Neural cell (in vitro differentiated cells): ENCODE results near the gene SAMD4A.

Experiments used
- EZH2 ChIP-seq: fragments of 200-600, 300-800 bp; shearing (Covaris generic), sonication (generic); IDR thresholded peaks from 2 replicates; pipeline ENCODE4 v1.6.1; 2014; ENCODE audit warnings: antibody characterized with exemption, low read length, borderline replicate concordance, mild to moderate bottlenecking; ENCODE audit not compliant: insufficient read depth, poor library complexity, severe bottlenecking
- MXI1 ChIP-seq: fragments of 450-650 bp; conservative IDR thresholded peaks from 2 replicates; pipeline ENCODE4 v1.6.1; 2014; ENCODE audit warnings: antibody characterized with exemption, mild to moderate bottlenecking; ENCODE audit not compliant: poor library complexity, severe bottlenecking
- POLR2AphosphoS5 ChIP-seq: IDR thresholded peaks from 2 replicates; pipeline ENCODE4 v1.6.1; 2012
- SMC3 ChIP-seq: fragments of 450-650 bp; conservative IDR thresholded peaks from 2 replicates; pipeline ENCODE4 v1.6.1; 2014; ENCODE audit warnings: antibody characterized with exemption, mild to moderate bottlenecking, moderate library complexity; ENCODE audit not compliant: poor library complexity
- TAF1 ChIP-seq: IDR thresholded peaks from 2 replicates; pipeline ENCODE4 v1.6.1; 2012; ENCODE audit warnings: low read depth
- TF ChIP-seq, protein P1 (sequence below): fragments of 450-650 bp; IDR thresholded peaks from 2 replicates; pipeline ENCODE4 v1.5.1; 2014; ENCODE audit warnings: antibody characterized with exemption, mild to moderate bottlenecking, moderate library complexity; ENCODE audit not compliant: poor library complexity, severe bottlenecking

DNA sequence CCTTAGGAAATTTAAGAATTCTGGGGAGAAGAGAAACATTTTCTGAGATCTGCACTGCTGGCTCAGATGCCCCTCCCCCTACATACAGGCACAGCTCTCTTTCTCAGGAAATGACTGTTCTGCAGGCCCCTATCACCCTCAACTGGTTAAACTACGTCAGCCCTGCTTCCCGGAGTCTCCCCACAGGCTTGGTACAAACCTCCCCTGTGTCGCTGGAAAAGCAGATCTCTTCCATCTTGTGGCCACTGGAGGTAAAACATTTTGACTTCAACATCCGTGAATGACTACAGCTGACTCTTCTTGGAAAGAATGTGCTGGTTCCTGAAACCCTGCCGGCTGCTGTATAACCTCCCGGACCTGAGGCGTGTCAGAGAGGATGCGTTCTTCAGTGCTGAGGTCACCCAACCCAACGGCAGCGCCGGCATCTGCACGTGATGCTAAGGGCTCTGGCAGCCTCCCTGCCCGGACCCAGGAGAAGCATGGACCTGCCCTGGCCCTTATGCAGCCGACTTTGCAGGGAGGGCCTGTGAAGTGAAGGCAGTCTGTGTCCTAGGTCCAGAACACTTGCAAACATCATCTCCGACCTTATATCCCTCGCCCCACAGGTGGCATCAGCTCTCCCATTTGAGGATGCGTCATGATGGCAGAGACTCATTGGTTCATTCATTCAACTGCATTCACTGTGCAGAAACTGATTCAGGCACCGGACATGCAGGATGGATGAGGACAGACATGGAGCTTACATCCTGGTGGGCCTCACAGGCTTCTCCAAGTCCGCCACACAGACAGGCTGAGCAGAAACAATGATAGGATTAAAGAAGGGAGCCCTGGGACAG lies 206.5 kb downstream of the SAMD4A start:
- TF ChIP-seq, protein P1, sequence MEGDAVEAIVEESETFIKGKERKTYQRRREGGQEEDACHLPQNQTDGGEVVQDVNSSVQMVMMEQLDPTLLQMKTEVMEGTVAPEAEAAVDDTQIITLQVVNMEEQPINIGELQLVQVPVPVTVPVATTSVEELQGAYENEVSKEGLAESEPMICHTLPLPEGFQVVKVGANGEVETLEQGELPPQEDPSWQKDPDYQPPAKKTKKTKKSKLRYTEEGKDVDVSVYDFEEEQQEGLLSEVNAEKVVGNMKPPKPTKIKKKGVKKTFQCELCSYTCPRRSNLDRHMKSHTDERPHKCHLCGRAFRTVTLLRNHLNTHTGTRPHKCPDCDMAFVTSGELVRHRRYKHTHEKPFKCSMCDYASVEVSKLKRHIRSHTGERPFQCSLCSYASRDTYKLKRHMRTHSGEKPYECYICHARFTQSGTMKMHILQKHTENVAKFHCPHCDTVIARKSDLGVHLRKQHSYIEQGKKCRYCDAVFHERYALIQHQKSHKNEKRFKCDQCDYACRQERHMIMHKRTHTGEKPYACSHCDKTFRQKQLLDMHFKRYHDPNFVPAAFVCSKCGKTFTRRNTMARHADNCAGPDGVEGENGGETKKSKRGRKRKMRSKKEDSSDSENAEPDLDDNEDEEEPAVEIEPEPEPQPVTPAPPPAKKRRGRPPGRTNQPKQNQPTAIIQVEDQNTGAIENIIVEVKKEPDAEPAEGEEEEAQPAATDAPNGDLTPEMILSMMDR, result peak; percentile 76
- peak; percentile 84 for TF ChIP-seq SMC3
- no peak for TF ChIP-seq TAF1
- no peak for TF ChIP-seq EZH2
- TF ChIP-seq POLR2AphosphoS5, result no peak
- TF ChIP-seq MXI1, result no peak
